ENCODE measurements around the gene SGMS1.

DNA sequence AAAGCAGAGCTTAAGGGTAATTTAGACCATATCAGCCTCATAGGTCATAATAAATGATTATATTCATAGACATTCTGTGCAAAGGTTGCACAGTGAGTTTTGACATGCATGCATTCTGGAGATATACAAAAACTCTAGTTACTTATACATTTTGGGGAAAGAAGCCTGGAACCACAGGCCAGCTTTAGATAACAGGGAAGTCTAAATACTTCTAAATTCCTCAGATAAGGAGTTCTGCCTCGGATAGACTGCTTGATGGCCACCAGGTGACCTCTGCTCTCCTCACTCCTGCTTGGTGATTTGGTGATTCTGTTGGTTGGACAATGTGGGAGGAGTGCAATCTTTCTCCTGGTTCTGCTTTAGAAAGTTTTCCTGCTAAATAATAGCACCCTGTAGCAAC, 77.9 kb downstream of the SGMS1 start:
- TF ChIP-seq, protein P1, sequence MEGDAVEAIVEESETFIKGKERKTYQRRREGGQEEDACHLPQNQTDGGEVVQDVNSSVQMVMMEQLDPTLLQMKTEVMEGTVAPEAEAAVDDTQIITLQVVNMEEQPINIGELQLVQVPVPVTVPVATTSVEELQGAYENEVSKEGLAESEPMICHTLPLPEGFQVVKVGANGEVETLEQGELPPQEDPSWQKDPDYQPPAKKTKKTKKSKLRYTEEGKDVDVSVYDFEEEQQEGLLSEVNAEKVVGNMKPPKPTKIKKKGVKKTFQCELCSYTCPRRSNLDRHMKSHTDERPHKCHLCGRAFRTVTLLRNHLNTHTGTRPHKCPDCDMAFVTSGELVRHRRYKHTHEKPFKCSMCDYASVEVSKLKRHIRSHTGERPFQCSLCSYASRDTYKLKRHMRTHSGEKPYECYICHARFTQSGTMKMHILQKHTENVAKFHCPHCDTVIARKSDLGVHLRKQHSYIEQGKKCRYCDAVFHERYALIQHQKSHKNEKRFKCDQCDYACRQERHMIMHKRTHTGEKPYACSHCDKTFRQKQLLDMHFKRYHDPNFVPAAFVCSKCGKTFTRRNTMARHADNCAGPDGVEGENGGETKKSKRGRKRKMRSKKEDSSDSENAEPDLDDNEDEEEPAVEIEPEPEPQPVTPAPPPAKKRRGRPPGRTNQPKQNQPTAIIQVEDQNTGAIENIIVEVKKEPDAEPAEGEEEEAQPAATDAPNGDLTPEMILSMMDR (IDR thresholded peaks at IDR 0.05), result no peak
- TF ChIP-seq POLR2A (IDR thresholded peaks at IDR 0.05), result no peak
- no peak for TF ChIP-seq POLR2AphosphoS5 (IDR thresholded peaks at IDR 0.05)
- no peak for TF ChIP-seq EP300 (IDR thresholded peaks at IDR 0.05)
